HG03175 (cell line): ENCODE data around the gene CDC14A.
"Not testable (repeated sequence)": the region's sequence is repeated elsewhere in the genome, so short reads cannot be mapped to it uniquely, and the experiment has no call there.

ENCODE experiments used
- ATAC-seq: cut with Tn5 transposase; IDR thresholded peaks from one replicate; pipeline ENCODE4 v1.9.1; 2021; ENCODE audit warnings: mild to moderate bottlenecking, moderate library complexity; ENCODE audit not compliant: unreplicated experiment

CDC14A gene

DNA sequence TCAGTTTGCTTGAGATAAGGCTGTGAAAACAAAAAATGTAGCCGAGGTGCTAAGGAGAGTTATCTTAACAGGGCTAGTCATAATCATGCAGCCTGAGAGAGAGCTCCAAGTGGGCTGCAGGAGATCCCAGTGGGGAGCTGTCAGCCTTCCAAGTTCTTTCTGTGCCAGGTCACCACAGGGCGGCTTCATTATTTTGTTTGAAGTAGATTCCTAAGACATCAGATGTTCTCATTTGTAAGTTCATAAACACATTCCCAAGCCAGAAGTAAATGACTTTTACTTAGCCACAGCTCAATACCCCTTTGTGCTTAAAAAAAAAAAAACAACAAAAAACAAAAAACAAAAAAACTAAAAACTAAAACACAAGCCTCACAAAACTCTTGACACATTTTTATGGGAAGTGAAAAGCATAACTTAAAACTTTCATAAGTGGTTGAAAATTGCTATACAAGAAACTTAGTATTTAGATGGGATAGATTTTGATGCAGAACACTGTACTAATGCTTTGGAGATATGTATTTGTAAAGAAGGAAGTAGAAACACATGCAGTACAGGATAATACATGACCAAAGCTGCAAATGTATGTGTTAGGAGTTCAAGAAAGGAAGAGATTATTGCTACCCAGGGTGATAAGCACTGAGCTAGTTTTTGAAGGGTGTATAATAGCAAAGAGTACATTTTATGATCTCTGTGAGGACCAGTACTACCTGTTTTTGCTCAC is 8.6 kb downstream of the CDC14A start:
- no peak for ATAC-seq

DNA sequence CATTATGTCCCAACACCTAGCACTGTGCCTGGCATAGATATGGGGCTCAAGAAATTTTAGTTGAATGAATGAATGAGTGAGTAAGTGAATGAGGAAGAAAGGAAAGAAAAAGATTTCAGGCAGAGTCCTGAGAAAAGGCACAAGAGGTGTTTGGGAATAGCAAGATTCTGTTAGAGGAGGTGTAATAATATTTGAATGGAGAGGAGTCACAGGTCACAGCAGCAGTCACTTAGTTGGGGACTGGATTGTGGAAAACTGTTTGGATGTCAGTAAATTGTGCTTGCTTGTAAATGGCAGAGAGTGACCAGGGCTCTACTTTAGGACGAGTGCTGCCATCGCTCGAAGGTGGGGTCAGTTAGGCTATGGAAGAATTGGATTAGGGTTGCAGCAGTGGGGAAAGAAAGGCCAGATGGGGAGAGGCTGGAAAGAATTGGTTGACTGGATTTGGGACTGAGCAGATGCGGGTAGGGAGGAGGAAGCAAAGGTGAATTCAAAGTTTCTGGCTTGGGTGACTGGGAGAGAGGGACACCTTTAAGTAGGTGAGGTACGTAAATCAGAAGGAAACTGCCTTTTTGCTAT is 9.3 kb downstream of the CDC14A start:
- ATAC-seq, result no peak

DNA sequence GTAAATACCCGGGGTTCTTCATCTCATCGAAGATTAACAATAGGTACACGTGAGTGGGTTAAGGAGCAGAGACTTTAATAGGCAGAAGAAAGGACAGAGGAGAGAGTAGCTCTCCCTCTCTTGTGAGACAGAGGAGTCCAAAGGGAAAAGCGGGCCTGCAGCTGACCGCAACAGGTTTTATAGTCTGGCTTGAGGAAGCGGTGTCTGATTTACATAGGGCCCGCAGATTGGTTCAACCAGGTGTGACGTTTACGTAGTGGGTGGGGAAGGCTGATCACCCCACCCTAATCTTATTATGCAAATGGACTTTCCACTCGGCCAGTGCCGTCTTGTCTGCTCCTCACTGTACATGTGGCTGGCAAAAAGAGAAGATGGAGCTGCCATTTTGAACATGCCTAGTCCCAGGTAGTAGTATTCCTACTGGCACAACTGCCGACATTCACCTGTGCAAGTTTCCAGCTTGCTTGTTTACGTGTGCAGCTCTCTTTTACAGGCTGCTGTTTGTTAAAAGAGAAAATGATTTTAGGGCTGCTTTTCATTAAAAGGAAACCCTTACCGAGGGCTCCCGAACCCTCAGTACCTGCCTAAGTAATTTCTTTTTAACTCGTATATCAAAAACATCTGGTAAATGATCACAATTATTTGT is 10.6 kb downstream of the CDC14A start:
- ATAC-seq, result no peak

DNA sequence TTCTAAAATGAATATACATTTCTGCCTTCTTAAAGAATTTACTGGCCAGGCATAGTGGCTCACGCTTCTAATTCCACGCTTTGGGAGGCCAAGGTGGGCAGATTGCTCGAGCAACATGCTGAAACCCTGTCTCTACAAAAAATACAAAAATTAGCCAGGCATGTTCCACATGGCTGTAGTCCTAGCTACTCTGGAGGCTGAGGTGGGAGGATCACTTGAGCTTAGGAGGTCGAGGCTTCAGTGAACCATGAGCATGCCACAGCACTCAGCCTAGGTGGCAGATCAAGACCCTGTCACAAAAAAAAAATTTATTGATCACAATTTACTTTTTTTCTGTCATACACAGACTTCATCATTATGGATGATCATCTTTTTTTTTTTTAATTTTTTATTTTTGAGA is 11.5 kb downstream of the CDC14A start:
- ATAC-seq, result no peak

DNA sequence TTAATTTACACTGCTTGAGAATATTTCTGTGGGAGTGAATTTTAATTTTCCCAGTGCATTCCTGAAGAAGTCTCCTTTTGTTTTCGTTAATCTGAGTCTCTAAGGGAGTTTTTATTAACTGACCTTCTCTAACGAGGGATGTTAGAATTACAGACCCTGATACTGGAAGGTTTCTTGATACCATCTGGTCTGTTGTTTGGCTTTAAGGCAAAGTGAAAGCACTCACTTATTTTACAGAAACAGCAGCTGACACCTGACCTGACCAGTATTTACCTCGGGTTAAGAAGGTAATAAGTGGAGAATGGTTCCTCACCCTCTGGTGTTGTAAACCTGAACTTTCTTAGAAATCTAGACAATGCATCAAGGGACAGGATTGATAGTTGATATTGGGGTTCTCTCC is 12.4 kb downstream of the CDC14A start:
- ATAC-seq, result no peak

DNA sequence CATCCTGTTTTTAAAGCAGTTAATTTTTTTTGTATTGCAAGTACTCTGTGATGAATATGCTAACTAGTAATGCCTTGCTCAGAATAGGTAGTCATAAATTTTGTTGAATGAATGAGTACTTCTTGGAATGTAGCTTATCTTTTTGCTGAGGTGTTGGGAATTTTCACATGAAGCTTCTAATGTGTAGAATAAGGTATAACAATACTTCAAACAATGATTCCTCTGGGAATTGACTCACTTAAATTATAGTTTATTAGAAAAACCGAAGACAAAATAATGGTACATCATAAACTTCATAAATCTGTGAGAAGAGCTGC is 13.9 kb downstream of the CDC14A start:
- ATAC-seq, result no peak

DNA sequence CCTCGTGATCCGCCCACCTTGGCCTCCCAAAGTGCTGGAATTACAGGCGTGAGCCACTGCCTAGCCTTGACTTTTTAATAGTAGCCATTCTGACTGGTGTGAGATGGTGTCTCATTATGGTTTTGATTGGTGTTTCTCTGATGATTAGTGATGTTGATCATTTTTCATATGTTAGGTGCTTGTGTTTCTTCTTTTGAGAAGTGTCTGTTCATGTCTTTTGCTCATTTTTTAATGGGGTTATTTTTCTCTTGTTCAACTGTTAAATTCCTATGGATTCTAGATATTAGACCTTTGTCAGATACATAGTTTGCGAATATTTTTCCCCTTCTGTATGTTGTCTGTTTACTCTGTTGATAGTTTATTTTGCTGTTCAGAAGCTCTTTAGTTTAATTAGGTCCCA is 17.0 kb downstream of the CDC14A start:
- not testable (repeated sequence) for ATAC-seq

DNA sequence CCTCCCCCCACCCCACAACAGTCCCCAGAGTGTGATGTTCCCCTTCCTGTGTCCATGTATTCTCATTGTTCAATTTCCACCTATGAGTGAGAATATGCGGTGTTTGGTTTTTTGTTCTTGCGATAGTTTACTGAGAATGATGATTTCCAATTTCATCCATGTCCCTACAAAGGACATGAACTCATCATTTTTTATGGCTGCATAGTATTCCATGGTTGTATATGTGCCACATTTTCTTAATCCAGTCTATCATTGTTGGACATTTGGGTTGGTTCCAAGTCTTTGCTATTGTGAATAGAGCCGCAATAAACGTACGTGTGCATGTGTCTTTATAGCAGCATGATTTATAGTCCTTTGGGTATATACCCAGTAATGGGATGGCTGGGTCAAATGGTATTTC is 21.6 kb downstream of the CDC14A start:
- not testable (repeated sequence) for ATAC-seq

DNA sequence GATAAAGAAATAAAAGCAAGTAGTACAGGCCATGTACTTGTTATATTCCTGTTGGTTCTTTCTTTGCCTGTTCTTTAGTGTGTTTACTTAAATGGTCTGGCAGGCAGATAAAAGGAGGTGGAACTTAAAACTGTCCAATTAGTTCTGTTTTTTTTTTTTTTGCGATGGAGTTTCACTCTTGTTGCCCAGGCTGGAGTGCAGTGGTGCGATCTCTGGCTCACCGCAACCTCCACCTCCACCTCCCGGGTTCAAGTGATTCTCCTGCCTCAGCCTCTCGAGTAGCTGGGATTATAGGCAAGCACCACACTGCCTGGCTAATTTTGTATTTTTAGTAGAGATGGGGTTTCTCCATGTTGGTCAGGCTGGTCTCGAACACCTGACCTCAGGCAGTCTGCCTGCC is 24.6 kb downstream of the CDC14A start:
- not testable (repeated sequence) for ATAC-seq

DNA sequence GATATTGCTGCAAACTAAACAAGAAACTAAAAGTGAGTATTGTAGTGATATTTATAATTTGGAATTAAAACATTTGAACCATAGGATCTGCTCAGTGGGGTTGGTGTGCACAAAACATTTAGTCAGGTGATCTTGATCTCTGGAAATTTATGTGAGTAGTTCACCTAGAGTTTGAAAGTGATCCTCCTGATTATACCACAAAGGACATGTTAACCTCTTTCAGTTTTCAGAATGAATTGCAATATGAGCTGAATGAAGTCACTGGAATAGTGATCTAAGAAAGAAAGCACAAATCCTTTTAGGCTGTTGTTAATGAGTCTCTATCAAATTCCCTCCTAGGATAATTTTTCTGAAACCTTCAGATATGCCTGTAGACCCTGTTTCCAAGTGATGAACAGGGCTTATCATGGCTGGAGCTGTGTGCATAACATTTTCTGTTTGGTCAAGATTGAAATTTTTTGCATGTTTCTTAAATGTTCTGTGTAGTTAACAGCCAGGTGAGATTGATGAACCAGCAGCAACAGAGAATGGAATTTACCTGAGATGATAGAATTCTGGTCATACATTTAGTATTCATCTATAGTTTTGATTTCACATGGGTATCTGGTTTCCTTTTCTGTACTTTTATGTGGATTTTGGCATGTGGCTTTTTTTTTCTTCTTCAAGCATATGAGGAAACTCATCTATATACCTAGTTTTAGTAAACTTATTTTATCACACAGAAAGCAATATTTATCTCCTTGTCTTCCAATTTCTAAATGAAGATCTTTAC is 25.5 kb downstream of the CDC14A start:
- ATAC-seq, result peak; percentile 97

DNA sequence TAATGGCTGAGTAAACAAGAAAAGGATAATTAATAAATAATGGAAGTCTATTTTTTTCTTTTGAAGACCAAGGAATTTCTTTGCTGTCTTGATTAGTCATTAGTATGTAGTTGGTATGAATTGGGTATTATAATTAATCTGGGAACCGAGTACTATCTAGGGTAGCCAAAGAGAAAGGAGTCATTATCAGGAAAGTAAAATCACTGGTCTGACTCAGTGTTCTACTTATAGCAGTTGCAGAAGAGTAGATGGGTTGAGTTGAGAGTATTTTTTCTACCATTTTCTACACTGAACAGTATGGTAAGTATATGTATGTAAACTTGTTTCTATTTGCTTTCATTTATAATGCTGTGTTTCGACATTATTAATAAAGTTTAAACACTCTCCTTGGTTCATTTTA is 26.6 kb downstream of the CDC14A start:
- no peak for ATAC-seq

DNA sequence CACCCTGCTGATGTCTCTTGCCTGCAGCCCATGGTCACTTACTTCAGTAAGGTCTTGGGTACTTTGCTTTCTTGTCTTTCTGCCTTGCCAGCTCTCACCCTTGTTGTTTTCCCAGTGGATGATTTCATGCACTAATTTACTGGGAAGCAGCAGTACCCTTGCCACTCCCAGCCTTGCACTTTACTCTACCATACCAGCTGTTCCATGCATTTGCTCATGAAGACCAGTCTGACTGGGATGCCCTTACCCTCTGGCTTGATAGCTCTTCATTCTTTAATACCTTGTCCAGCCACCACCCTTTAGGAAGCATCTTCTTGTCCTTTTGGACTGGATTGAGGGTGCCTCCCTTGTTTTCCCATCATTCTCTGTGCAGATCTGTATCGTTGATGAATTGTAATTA is 28.3 kb downstream of the CDC14A start:
- no peak for ATAC-seq

DNA sequence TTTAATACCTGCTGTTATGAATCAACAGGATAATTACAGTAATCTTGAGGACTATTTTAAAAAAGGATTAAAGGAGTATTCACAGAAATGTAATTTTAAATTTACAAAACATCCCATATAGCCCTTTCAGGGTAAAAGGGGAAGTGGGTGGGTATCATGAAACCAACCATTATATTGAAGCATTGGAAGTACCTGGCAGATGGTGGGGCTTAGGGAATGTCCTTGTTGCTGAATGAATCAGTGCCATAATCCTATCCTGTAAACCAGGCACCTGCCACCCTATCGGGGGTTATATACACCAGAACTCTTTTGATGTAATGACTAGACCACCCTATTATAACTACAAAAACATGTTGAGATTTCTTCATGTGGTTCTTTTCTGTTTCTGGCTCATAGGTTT is 30.4 kb downstream of the CDC14A start:
- ATAC-seq, result no peak

DNA sequence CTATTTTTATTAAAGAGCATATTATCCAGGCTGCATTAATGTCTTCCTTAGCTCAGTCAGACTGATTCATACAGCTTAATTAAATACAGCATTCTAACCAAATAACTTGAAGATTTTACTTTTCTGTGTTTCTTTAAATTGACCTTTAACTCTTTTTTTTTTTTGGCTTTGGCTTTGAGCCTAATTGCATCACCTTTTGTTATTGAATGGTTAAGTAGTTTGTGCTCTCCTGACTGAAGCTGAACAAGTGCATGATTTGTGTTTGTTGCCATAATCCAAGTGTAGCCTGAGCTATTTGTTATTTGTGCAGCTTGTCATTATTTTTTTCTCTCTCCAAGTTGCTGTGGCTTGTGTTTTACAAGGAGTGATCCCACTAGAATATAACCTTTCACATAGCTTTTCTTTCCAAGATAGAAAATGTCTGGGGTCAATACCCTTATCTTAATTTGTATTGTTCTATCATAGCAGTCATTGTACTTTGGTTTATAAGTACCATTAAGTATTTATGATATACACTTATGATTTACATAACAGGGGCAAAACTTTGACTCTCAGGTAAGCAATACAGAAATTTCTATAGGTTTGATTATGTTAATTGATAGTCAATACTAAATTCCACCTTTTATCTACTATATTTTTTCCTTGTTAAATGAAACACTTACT is 31.6 kb downstream of the CDC14A start:
- no peak for ATAC-seq

DNA sequence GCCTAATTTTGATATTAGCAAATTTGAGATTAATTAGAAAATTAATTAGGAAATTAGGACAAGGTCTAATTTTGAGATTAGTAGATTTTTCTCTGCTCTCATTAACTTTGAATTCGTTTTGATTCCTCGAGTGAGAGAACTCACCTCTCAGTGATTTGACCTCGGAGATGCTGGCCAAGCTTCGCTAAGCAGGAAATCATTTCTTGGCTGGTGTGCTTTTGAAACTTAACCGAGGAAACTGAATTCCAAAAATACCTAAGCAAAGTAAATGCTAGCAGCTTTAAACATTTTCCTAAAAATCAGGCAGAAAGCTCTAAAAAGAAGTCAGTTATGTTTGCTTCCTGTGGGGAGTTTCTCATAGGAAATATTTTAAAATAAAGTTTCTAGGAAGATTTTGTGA is 34.9 kb downstream of the CDC14A start:
- ATAC-seq, result no peak

DNA sequence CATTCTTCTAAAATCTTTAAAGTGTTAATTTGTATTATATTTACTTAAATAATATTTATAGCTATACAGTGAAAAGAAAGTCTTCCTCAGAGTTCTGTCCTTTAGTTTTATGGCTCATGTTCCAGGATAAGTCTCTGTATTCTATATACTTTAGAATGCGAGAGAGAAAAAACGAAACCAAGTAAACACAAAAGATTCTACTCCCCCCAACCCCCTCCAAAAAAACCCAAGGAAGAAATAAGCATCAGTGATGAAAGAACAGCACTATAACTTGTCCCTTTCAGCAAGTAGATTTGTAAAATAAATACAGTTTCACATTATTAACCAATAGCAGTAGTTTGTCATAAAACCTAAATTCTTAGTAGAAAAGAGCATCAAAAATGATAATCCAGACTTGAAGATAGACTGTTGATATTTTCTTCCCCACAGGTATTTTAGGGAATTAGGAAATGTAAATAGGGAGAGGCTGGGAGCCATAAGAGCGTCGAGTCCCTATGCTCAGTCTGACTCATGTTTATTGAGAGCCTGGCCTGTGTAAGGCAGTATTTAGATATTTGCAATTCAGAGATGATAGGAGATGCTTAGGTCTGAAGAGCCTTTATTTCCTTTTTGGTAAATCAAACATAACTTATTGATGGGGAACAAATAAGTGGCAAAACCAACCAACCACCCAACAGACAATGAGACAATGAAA is 35.5 kb downstream of the CDC14A start:
- ATAC-seq, result no peak

DNA sequence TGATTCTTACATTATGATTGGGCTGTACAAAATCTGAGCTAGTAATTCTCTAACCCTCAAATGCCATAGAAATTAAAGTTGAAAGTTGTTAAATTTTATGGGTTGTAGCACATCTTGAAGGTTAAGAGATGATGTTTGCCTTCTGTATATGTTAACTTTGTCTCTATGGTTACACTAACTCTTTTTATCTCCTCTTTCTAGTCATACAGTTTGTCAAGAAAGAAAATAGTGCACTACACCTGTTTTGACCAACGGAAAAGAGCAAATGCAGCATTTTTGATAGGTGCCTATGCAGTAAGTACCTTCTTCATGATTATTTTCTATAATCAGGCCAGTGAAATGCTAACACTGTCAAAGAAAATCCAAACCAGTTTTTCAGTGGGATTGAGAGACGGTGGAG is 38.2 kb downstream of the CDC14A start:
- ATAC-seq, result no peak

DNA sequence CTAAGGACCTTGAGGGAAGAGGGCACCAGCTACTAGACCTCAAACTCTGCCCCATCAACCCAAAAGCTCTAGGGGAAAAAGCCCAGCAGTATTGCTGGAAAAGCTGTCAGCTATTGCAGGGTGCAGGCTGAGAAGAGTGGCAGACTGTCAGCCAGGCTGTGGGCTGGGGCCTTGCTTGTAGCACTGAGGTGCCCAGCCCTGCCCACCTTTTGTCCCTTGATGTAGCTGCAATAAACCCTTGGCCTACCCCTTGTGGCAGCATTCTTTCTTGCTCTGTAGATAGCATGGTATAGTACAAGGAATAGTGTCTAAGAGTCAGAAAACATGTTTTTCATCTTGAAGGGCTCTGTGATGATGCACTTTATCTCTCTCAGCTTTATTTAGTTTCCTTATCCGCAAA is 39.4 kb downstream of the CDC14A start:
- no peak for ATAC-seq

DNA sequence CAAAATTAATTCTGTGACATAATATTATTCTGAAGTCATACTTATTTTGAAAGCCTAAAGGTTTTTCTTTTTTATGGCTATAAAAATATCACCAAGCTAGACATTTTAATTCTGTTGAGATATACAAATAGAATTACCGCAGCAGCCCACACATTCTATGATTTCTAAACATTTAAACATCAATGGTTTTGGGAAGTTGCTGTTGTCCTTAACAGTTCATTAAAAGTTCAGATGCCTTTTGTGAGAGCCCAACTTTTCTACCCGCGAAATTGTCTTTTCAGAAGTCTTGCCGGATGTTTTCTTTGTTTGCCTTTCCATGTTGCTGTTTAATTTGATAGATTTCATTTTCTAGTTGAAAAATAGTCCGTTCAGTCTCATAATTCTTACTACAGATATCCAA is 40.5 kb downstream of the CDC14A start:
- no peak for ATAC-seq

DNA sequence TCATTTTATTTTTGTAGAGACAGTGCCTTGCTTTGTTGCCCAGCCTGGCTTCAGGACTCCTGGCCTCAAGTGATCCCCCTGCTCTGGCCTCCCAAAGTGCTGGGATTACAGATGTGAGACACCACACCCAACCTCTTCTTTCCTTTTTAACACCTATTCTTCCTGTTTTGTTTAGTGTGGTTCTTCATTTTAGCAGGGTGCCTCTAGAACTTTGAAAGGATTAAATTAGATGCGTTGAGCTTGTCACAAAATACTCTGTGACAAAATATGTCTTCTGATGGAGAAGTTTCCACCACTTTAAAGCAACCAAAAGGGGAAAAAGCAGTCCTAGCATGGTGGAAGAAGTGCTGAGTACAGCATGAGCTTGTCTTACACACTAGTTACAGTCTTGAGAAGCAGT is 42.0 kb downstream of the CDC14A start:
- ATAC-seq, result no peak

DNA sequence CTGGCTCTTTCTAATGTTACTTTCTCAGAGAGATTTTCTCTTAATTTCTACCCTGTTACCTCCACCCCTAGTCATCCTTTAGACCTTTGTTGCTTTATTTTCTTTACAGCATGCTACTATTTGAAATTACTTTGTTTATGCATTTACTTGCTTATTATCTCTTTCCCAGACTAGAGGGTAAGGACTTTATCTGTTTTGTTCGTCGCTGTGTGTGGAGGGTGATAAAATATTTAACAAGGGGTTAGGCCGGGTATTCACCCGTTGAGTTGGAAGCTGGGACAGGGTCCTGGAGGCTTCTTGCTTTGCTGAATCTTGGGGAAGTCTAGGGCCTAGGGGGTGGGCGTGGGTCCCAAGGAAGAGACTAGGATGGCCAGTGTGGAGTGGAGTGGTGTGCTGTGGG is 43.6 kb downstream of the CDC14A start:
- ATAC-seq, result no peak
